GM19463 (cell line): ENCODE measurements around the gene TFPI.

Source experiments
- ATAC-seq: cut with Tn5 transposase; IDR thresholded peaks from one replicate; pipeline ENCODE4 v1.9.1; 2021; ENCODE audit warnings: mild to moderate bottlenecking, moderate library complexity; ENCODE audit not compliant: unreplicated experiment

TFPI gene

GRCh38 chr2:187470698-187471097, 83.5 kb downstream of the TFPI start:
- no peak for ATAC-seq

- no peak for ATAC-seq
Observed at GRCh38 chr2:187469538-187469937, 84.7 kb downstream of the TFPI start.

DNA sequence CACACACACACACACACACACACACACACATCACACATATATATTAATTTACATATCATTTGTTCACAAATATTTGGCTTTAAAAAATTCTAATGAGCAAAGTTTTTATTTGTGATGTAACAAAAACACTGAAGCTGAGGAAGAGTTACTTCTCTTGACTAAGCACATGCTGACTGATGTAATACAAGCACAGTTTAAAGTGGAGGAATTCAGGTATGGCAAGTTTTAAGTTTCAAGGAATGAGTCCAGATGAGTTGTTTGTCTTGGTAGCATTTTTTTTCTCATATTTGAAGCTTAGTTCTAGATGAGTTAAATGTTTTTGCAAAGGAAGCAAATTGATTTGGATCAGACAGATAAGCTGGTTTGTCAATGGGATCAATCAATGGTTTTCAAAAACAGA, 86.0 kb downstream of the TFPI start:
- no peak for ATAC-seq

DNA sequence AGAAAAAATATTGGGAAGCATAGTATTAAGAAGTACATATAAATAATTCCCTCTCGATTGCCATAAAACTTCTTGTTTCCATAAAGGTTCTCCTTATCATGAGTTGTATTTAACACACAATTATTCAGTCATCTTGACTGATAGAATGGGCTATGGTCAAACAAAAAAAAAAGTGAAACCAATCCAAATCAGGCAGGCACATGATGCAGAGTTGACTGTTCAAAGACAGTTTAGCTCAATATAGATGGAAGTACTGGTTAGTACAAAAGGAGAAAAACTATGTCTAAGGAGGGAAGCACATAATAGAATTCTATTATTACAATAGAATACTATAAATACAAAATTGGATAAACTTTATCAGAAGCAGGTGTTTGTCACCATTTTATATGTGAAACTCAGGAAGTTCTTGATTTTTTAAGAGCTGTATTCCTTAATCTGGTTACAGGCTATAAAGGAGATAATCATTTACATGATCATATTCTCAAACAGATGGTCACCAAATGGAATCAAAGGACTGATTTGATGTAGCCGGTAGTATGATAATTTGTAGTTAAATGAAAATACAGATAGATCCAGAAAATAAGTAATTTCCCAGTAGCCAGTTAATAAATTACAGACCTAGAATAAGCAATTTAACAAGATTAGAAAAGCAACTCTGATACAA, 88.0 kb downstream of the TFPI start:
- no peak for ATAC-seq

- ATAC-seq: no peak
Observed at GRCh38 chr2:187462839-187463238, 91.4 kb downstream of the TFPI start.

DNA sequence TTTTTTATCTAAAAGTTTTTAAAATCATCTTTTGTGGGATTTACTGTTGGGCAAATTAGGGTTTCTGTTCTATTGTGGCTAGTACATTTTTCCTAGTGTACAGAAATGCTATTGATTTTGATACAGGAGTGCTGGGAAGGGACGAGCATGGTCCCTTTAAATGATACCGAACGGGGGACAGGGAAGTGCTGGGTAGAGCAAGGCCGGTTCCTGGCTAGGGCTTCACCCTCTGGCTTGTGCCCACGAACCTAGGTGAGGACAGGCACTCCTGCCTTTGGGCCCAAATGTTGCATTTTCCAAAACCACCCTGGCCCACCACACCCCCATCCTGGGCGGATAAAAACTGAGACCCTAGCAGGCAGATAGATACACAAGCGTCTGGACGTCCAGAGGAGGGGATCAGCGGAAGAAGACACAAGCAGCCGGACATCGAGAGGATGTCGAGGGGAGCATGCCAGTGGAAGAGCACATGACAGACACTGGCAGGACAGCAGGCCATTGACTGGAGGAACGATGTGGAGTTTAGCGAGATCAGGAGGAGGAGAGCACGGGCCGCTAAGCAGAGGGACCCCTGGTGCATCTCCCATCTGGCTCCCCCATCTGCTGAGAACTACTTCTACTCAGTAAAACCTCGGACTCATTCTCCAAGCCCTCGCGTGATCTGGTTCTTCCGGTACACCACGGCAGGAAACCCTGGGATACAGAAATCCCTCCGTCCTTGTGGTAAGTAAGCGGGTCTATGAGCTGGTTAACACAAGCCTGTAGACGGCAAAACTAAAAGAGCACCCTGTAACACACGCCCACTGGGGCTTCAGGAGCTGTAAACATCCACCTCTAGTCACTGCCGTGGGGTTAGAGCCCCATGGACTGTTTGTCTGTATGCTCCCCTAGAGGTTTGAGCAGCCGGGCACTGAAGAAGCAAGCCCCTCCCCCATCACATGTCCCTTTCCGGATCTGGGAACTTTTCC, 92.7 kb downstream of the TFPI start:
- no peak for ATAC-seq

- no peak for ATAC-seq
Observed at GRCh38 chr2:187459256-187459655, 95.0 kb downstream of the TFPI start.

DNA sequence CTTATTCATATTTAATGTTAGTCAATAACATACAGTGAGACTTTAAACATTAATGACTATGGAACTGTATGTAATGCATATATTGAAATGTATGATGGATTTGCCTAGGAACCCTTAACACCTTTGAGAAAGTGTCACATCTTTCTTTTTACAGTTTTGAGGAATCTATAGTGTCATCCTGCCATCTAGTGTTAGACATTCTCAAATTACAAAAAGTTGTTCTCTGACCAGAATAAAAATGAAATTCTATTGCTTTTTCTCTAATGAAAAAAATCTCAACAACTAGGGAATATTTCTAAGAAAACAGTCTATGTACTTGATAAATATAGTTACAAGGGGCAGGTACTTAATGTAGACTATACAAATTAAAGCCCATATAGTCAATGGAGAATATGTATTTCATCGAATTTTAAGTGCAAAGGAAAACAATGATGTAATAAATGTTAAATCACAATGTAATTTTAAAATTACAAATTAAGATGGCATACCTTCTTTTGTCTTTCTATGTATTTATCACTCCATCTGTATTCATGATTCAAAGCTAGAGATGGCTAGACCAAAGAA, 101.1 kb downstream of the TFPI start:
- no peak for ATAC-seq

DNA sequence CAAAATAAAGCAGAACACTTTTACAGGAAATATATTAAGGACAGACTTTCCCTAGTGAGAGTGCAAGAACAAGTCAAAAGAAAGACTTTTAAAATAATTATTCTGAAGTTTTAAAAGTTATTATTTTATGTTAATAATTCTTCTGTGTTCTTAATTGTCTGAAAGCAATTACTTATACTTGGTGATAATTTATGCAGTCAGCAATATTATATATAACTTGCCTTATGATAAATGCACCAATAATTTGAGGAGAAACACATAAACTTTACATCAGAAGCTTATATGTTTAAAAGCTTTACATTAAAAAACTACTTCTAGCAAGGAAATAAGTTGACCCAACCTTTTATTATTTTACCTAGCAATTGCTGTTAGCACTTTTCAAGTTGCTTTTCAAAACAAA, 102.7 kb downstream of the TFPI start:
- no peak for ATAC-seq

- ATAC-seq: no peak
Observed at GRCh38 chr2:187447336-187447735, 106.9 kb downstream of the TFPI start.

DNA sequence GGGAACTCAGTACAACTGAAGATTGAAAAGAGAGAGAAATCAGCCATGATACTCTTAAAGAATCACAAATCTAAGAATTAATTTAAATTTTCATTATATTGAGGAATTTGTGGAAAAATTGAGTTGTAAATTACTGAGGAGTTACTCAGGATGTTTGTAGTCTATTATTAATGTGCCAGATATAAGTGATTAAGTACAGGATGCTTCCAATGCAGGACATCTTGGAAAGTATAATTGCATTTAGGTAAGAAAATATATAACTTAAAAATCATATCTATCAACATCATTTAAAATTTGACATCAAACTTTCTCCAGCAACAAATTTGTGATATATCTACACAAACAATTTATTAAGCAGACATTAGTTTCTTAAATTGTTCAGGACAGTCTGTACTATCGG, 107.5 kb downstream of the TFPI start:
- no peak for ATAC-seq

GRCh38 chr2:187445051-187445450, 109.2 kb downstream of the TFPI start:
- ATAC-seq: no peak

DNA sequence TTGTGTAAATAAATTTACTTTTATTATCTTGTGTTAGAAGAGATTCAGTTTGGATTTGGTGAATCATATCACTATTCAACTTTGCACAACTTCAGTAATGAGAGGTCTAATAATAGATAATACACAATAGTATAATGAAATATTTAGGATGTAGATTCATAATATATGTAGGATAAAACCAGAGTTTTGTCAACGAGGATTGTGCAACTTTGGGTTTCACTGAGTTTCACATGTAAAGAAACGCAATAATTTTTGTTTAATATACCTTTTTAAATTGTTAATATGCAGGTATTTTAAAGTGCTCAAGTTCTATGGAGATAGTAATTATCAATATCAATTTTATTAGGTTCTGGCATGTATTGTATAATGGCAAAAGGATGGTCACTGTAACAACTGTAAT, 111.5 kb downstream of the TFPI start:
- no peak for ATAC-seq

GRCh38 chr2:187442378-187442777, 111.9 kb downstream of the TFPI start:
- ATAC-seq: no peak

DNA sequence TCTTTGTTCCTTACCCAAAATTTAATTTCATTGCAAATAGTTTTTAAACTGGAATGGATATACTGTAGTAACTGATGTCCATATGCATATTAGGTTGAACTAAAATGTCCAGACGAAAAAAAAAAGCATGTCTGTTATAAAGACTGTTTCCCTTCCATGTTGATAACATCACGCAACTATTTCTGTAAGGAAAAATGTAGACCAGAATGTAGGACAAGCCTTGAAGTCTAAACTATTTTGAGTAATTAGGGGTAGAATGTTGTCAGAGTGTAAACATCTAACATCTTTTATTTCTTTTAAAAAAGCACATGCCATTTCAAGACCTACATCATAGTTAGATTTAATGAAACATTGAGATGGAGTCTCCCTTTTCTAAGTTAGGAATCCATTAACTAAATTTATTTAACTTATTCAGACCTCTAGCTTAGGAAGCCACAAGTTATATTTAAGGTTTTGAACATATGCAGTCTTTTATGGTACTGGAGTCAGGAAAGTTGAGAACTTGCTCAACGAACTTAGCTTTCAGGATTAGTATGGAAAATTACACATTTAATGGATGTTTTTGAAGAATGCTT, 114.0 kb downstream of the TFPI start:
- ATAC-seq: no peak

DNA sequence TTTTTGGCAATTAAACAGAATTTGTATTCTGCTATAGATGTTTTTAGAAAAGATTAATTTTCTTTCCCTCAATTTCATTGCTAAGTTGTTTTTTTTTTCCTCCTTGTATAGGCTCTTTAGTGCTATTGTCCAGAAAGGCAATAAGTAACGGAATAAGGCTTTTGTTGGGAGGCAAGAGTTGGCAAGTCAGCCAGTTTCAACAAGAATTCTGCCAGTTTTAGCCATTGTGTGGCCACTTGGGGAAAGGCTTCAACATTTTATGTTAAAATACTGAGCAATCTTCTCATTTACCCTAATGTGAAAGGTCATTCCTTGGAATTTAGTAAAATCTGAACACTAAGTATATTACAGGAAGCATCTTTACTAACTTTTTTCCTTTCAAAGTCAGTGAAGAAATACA, 115.8 kb downstream of the TFPI start:
- ATAC-seq: no peak

GRCh38 chr2:187435756-187436155, 118.5 kb downstream of the TFPI start:
- no peak for ATAC-seq

DNA sequence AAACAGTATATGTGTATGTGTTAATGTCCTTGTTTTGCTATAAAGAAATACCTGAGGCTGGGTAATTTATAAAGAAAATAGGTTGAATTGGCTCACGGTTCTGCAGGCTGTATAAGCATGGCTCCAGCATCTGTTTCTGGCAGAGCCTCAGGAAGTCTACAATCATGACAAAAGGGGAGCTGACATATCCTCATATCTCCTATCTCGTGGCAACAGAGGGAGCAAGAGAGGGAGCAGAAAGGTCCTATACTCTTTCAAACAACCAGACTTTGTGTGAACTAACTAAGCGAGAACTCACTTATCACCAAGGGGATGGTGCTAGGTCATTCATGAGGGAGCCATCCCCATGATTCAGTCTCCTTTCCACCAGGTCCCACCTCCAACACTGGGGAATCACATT, 119.2 kb downstream of the TFPI start:
- no peak for ATAC-seq

- ATAC-seq: no peak
Observed at GRCh38 chr2:187434342-187434785, 119.9 kb downstream of the TFPI start.

DNA sequence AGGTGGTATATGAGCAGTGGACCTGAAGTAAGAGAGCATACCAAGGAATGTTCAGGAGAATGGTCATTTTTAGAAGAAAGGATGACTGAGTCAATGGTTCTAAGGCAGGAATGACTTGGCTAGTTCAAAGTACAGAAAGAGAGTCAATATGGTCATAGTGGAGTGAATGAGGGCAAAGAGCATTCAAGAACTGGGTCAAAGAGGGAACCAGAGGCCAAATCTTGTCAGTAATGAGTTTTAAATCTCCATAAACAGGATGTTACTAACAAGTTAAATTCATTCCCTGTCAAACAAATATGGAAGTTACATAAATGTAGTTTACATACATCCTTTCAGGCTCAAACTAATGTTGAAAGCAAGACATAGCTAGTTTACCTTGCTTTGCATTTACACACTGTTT, 122.3 kb downstream of the TFPI start:
- ATAC-seq: no peak

DNA sequence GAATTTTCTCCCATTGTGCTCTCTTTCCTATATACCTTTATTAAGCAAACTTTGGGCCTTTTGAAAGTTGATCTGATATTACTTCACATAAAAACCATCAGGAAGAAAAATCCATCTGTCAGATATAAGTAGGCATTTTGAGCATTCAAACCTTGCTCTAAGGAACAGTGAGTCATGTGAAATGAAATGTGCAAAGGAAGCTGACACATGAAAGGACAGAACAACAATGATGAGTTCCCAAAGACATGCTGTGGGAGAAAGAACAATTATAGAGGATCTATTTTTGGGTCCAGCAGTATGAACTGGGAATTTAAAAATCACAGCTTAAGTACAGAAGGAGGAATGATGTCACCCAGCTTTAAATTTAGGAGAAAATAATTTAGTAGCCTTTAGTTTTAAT, 124.2 kb downstream of the TFPI start:
- no peak for ATAC-seq

DNA sequence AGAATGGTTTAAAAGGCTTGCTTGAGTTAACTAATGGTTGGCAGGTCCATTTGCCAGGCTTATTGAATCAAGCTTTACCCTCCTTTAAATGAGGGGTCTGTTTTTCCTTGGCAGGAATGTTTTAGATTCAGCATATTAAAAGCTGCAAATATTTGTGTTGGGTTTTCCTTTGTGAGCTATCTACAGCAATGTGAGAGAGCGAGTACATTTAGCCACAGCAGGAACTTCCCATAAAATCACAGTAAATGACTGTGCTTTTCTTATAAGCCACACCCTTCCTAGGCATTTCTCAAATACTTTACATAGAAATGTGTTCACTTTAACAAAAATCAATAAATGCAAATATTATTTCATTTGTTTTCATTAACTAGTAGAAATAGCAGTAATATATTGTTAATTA, 130.1 kb downstream of the TFPI start:
- no peak for ATAC-seq
